Fibroblast of lung (primary cell): Measurements from ENCODE around the gene OPALIN. TPM values are rescaled to one million over a fixed set of nuclear protein-coding genes. Genes with fewer than 3 reads are reported as not detected.

Source experiments
- DNase-seq, 2 donors: peaks; one replicate each; pipeline versions ENCODE4 v3.0.0 to v3.0.0-alpha.2; 2010; ENCODE audit warnings: low read depth in 2 of 2
- H2AFZ ChIP-seq: 2 replicates; pipeline ENCODE4 v1.5.1; 2012; ENCODE audit warnings: low read length, control low read depth, inconsistent platforms
- H3K27ac ChIP-seq: 2 replicates; pipeline ENCODE4 v1.5.1; 2011; ENCODE audit warnings: low read length, control low read depth; ENCODE audit not compliant: insufficient read depth
- H3K27me3 ChIP-seq: 2 replicates; pipeline ENCODE4 v1.5.1; 2011; ENCODE audit warnings: mild to moderate bottlenecking, low read length; ENCODE audit not compliant: control insufficient read depth, insufficient read depth
- H3K36me3 ChIP-seq: 2 replicates; pipeline ENCODE4 v1.5.1; 2011; ENCODE audit warnings: low read length; ENCODE audit not compliant: control insufficient read depth, insufficient read depth
- H3K4me1 ChIP-seq: 2 replicates; pipeline ENCODE4 v1.5.1; 2011; ENCODE audit warnings: low read length; ENCODE audit not compliant: control insufficient read depth, insufficient read depth; ENCODE audit errors: extremely low read depth
- H3K4me2 ChIP-seq: 2 replicates; pipeline ENCODE4 v1.5.1; 2011; ENCODE audit warnings: low read length, control low read depth; ENCODE audit not compliant: insufficient read depth; ENCODE audit errors: extremely low read depth
- H3K4me3 ChIP-seq, 4 experiments: fragments of 200-600 bp in 1 of 4; sonication (generic) in 1 of 4; replicated peaks in 1 of 4; 2 replicates each; pipeline ENCODE4 v1.5.1; 2011 to 2016; ENCODE audit warnings: low read length in 4 of 4, low read depth in 3 of 4, mild to moderate bottlenecking in 3 of 4, control low read depth in 2 of 4, inconsistent platforms in 1 of 4, mixed read lengths in 1 of 4; ENCODE audit not compliant: insufficient read depth in 1 of 4; ENCODE audit errors: control extremely low read depth in 1 of 4
- H3K79me2 ChIP-seq: 2 replicates; pipeline ENCODE4 v1.5.1; 2012; ENCODE audit warnings: mild to moderate bottlenecking, low read length, inconsistent platforms; ENCODE audit not compliant: control insufficient read depth, insufficient read depth
- H3K9ac ChIP-seq: 2 replicates; pipeline ENCODE4 v1.5.1; 2011; ENCODE audit warnings: mild to moderate bottlenecking, low read length, control low read depth; ENCODE audit not compliant: insufficient read depth
- H3K9me3 ChIP-seq: 2 replicates; pipeline ENCODE4 v1.5.1; 2012; ENCODE audit warnings: low read depth, low read length; ENCODE audit not compliant: control insufficient read depth, insufficient read depth
- H4K20me1 ChIP-seq: 2 replicates; pipeline ENCODE4 v1.5.1; 2011; ENCODE audit warnings: low read length; ENCODE audit not compliant: control insufficient read depth, insufficient read depth; ENCODE audit errors: extremely low read depth
- CTCF ChIP-seq, 2 donors: IDR thresholded peaks in 1 of 2; conservative IDR thresholded peaks in 1 of 2; 1 replicate in 1 of 2; 2 replicates in 1 of 2; pipeline ENCODE4 v1.5.1; 2011 to 2012; ENCODE audit warnings: low read length in 2 of 2, control low read depth in 1 of 2, inconsistent platforms in 1 of 2, low read depth in 1 of 2, mild to moderate bottlenecking in 1 of 2
- EZH2 ChIP-seq: IDR thresholded peaks from 2 replicates; pipeline ENCODE4 v1.5.1; 2012; ENCODE audit warnings: low read length, control low read depth, mild to moderate bottlenecking; ENCODE audit errors: missing control alignments
- polyA plus RNA-seq, 2 donors: library from polyadenylated mRNA; depleted of rRNA in 1 of 2; stranded (reverse) in 1 of 2; unstranded in 1 of 2; fragments of >200 nt; gene quantifications; 2 replicates each; pipeline ENCODE4 v1.2.1, GENCODE V29; 2011 to 2012; ENCODE audit warnings: missing spikeins in 1 of 2
- total RNA-seq: library from RNA; depleted of rRNA; stranded (reverse); fragments of >200 nt; gene quantifications from 2 replicates; pipeline ENCODE4 v1.2.1, GENCODE V29; 2014

The OPALIN gene
- total and polyA plus RNA-seq, 2 donors (not counting 1 experiment from before 2014, with no cell fraction given): not detected

GRCh38 chr10:96295475-96295874, 63.3 kb downstream of the OPALIN start:
- H3K4me2 ChIP-seq: no peak overlapping the region
- H3K4me3 ChIP-seq: no peak overlapping the region
- no peak for DNase-seq
- no peak overlapping the region for H3K9ac ChIP-seq
- no peaks in the 10 kb centered on the region for H3K27me3 ChIP-seq
- no peaks in the 10 kb centered on the region for H3K9me3 ChIP-seq
- H3K4me1 ChIP-seq: no peaks in the 10 kb centered on the region
- no peaks in the 10 kb centered on the region for H3K79me2 ChIP-seq
- no peaks in the 10 kb centered on the region for H4K20me1 ChIP-seq
- H2AFZ ChIP-seq: no peak overlapping the region
- H3K27ac ChIP-seq: no peak overlapping the region
- no peaks in the 10 kb centered on the region for H3K36me3 ChIP-seq
- no peak for TF ChIP-seq EZH2
- no peak for TF ChIP-seq CTCF (conservative IDR thresholded peaks at IDR 0.05 in 1 of 2, IDR thresholded peaks at IDR 0.05 in 1 of 2; ENCODE audit: low read depth in 1 of 2, low read length in 2 of 2)

Other genes with a start within 250 kb of the OPALIN start
- gene ZNF518A, start 228.7 kb downstream of the OPALIN start, total RNA-seq: 16.4 and 19.0 TPM in 2 replicates
- gene ZNF518A, start 228.7 kb downstream of the OPALIN start, polyA plus RNA-seq: 4.0 and 5.2 TPM in 2 replicates
- 0.33 and 0.51 TPM in 2 replicates for gene BLNK, start 87.4 kb downstream of the OPALIN start, total RNA-seq
- gene BLNK, start 87.4 kb downstream of the OPALIN start, polyA plus RNA-seq: not detected in 2 replicates
- gene DNTT, start 54.6 kb downstream of the OPALIN start, total RNA-seq: not detected in 2 replicates
- not detected in 2 replicates for gene DNTT, start 54.6 kb downstream of the OPALIN start, polyA plus RNA-seq
- gene TLL2, start 154.9 kb upstream of the OPALIN start, total RNA-seq: 0.17 and 0.26 TPM in 2 replicates
- 0.01 and 0.05 TPM in 2 replicates for gene TLL2, start 154.9 kb upstream of the OPALIN start, polyA plus RNA-seq
- 92.7 and 103 TPM in 2 replicates for gene TM9SF3, start 228.0 kb upstream of the OPALIN start, total RNA-seq
- gene TM9SF3, start 228.0 kb upstream of the OPALIN start, polyA plus RNA-seq: 73.4 and 107 TPM in 2 replicates